Stimulated activated CD4-positive, alpha-beta T cell treated with anti-CD3 and anti-CD28 coated beads, Interleukin-15, amount 100 ng/mL, for 24 hours (primary cell): ENCODE results near the gene TNRC6A.
A peak's percentile ranks its signal among the peaks of the same experiment; 100 is the strongest.
"Not testable (repeated sequence)": the region's sequence is repeated elsewhere in the genome, so short reads cannot be mapped to it uniquely, and the experiment has no call there.

ENCODE experiments used
- DNase-seq: peaks from one replicate; pipeline ENCODE4 v3.0.0-alpha.2; 2020

TNRC6A gene

GRCh38 chr16:24848065-24848464 is 118.6 kb downstream of the TNRC6A start:
- no peak for DNase-seq

- DNase-seq, result no peak
Measured at GRCh38 chr16:24849641-24850040, 120.2 kb downstream of the TNRC6A start.

GRCh38 chr16:24850289-24850938 is 121.0 kb downstream of the TNRC6A start:
- DNase-seq, result no peak

GRCh38 chr16:24851700-24852099 is 122.2 kb downstream of the TNRC6A start:
- peak; percentile 44 for DNase-seq

GRCh38 chr16:24852281-24852721 is 122.8 kb downstream of the TNRC6A start:
- DNase-seq, result no peak

GRCh38 chr16:24853169-24853824 is 123.8 kb downstream of the TNRC6A start:
- DNase-seq, result no peak

GRCh38 chr16:24853830-24854229 is 124.4 kb downstream of the TNRC6A start:
- DNase-seq, result no peak

GRCh38 chr16:24854607-24855171 is 125.2 kb downstream of the TNRC6A start:
- no peak for DNase-seq

GRCh38 chr16:24855678-24856077 is 126.2 kb downstream of the TNRC6A start:
- no peak for DNase-seq

- not testable (repeated sequence) for DNase-seq
Measured at GRCh38 chr16:24856871-24857270, 127.4 kb downstream of the TNRC6A start.

GRCh38 chr16:24858219-24859041 is 129.0 kb downstream of the TNRC6A start:
- peak; percentile 65 for DNase-seq

- DNase-seq, result no peak
Measured at GRCh38 chr16:24861461-24861860, 132.0 kb downstream of the TNRC6A start.

GRCh38 chr16:24863582-24864437 is 134.4 kb downstream of the TNRC6A start:
- no peak for DNase-seq

GRCh38 chr16:24869033-24869432 is 139.6 kb downstream of the TNRC6A start:
- DNase-seq, result no peak

GRCh38 chr16:24871891-24872290 is 142.4 kb downstream of the TNRC6A start:
- DNase-seq, result no peak

GRCh38 chr16:24873028-24873427 is 143.6 kb downstream of the TNRC6A start:
- no peak for DNase-seq

GRCh38 chr16:24875466-24875865 is 146.0 kb downstream of the TNRC6A start:
- DNase-seq, result no peak
